Stimulated activated CD8-positive, alpha-beta memory T cell treated with anti-CD3 and anti-CD28 coated beads, Interleukin-7, amount 100 ng/mL, for 4 hours (primary cell): ENCODE results near the gene RBM19.

Experiments used
- DNase-seq, 2 donors: peaks; one replicate each; pipeline ENCODE4 v3.0.0-alpha.2; 2020; ENCODE audit warnings: low read depth in 2 of 2

RBM19 gene

DNA sequence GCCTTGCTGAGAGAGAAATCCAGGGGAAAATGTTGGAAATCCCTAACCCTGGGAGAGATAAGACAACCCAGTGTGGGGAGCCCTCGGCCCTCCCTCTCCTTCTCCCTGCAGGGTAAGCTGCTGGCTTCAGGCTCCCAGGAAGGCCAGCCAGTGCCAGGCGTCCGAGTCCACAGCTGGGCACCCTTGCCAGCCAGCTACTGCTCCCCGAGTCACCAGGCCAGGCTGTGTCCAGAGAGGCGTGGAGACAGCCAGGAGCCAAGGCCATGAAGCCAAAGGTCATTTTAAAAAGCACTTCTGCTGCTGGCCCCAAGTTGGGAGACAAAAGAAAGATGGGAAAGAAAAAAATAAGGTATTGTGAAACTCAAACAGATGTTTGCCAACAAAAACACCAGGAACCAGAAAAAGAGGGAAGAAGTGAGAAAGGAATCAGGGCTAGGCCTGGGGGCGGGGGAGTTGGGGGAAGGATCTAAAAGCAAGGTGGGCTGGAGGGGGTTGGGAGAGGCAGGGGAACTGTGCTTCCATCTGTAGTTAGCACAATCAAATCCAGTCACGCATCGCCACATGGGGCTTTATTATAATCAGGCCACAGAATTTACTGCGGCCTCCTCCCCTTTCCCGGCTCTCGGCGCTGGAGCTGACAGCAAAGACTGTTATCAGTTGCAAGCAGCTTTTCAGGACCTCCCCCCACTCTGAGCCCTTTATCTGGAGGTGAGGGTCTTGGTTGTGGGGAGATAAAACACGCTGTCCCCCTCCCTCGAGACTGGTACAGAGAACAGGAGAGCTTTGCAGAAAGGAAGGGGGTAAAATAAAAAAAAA lies 33.5 kb downstream of the RBM19 start:
- DNase-seq: no peak

- no peak for DNase-seq
Observed at GRCh38 chr12:113931517-113931916, 34.6 kb downstream of the RBM19 start.

DNA sequence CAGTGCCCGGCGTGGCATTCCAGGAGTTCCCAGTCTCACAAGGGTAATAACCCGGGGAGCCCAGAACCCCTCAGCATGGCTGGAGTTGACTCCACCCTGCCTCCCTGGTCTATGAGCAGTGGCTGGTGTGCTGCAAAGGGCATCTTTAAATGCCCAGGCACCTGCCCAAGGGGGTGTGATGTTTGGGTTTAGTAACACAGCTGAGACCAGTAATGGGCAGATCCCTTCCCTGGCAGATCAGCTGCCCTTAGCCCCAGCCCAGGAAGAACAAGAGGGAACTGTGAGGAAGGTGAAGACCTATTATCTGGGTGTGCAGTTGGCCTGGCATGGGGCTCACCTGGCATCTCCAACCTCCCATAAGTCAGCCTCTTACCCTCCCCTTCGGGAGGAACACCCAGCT lies 35.9 kb downstream of the RBM19 start:
- DNase-seq: no peak

DNA sequence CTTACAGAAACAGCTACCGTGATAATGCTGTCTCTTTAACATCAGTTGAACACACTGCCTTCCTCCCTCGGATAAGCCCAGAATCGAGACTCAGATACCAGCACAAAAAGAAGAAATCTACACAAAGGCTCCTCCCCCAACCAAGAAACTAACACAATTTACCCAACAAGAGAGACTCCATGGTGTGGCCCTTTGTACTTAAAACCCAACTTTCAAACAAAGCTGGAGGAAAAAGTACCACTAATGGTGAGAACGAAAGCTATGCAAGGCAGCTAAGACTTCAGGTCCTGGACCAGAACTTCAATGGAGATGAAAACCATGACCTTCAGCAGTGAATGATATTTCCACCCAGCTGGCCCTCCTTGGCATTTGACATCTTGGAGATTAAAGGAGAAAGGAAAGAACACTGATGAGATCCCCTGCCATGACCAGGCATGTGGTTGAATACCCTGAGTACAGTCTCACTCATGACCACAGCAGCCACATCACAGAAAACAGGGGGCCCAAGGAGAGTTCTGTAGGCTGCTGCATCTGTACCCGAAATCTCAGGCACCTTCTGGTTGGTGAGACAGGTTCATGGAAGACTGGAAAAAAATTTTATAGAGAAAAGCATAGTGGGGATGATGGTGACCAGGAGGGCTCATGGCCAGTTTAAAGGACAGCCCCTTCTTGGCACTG lies 36.7 kb downstream of the RBM19 start:
- no peak for DNase-seq

- DNase-seq: no peak
Observed at GRCh38 chr12:113926788-113927187, 39.3 kb downstream of the RBM19 start.

- no peak for DNase-seq
Observed at GRCh38 chr12:113924341-113924740, 41.8 kb downstream of the RBM19 start.

DNA sequence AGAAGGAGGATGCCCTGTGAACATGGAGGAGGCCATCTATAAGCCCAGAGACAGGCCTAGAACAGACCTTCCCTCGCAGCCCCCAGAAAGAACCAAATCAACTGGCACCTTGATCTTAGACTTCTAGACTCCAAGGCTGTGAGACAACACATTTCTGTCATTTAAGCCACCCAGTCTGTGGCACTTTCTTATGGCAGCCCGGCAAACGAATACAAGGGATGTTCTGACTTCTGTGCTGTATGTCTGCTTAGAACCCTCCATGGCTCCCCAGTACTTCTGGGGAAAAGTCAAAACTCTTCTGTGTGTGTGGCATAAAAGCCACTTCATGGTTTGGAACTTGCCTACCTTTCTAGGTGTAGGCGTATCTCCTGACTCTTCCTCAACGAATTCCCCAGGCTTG lies 42.9 kb downstream of the RBM19 start:
- DNase-seq: no peak

DNA sequence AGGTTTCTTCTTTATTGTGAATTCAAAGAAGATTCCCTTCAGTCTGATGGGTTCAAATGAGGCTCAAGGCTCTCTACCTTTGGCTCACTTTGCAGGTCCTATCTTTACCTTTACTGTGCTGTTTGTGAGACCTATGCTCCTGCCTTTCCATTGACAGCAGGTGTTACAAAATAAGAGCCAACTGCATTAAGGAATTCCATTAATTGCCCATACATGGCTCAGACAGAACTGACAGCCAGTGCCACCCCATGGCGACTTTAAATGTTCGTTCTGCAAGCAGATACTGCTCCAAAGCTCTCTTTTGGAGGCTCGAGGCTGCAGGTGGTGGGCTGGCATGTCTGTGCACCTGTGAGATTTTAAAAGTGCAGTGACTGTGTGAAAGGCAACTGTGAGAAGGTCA lies 44.7 kb downstream of the RBM19 start:
- no peak for DNase-seq

DNA sequence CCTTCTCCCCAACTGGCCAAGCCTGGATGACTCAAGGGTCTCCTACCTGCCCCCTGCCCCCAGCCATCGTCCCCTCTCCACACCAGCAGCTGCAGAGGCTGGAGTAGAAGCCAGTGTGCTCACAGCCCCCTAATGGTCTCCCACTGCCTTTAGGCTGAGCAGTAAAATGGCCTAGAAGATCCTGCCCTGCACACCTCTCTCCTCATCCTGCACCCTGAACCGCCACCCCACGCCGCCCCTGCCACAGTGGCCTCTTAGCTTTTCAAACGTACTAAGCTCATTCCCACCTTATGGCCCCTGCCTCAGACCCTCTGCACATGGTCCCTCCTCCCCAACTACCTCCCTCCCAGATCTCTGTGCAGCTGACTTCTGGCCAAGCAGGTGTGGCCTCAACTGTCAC lies 46.3 kb downstream of the RBM19 start:
- no peak for DNase-seq

DNA sequence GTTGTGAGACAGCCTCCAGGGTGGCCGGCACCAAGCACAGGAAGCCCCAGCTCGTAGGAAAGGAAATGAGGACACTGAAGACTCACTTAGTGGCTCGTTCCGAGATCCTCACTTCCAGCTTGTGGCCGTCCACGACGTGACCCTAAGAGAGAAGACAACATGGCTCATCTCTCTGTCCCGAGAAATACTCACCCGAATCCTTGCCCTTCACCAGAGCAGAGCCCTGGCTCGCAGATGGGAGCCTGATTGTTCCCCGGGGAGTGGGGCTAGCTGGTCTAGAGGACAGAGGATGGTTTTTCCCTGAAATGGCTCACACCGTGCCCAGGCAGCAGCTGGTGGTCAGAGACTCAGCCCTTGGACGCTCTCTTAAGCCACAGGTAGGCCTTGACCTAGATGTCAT lies 47.8 kb downstream of the RBM19 start:
- DNase-seq: no peak

DNA sequence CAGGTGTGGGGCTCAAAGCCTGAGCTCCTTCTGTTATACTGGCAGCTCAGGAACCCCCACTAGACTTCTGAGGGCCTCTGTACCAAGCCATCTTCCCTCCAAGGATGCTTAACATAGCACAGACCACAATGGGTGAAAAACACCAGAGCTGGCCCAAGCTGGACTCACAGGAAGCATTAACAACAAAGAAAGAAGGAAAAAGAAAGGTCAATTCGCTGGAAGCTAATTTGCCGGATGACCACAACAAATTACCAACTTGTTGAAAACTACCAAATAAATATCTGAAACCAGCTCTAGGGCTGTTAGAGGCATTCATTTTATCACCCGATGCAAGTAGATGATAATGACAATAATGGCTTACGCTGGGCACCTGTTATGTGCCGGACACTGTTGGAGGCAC lies 48.7 kb downstream of the RBM19 start:
- no peak for DNase-seq

DNA sequence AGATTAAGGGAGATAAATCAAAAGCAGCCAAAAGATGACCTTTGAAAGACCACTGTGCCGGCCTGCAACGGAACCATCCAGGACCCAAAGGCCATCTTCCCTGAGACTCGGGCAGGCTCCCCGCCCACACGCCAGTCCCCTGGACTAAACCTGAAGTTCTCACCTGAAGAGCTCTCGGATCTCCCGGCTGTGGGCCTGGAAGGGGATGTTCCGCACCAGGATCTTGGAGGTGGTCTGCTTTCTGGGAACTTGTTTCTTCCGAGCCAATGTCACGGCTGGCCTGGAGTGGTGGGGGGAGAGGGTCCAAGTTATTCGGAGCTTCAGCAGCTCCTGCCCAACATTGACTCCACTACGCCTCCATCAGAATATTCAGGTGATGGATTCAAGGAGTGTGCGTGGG lies 51.3 kb downstream of the RBM19 start:
- no peak for DNase-seq

DNA sequence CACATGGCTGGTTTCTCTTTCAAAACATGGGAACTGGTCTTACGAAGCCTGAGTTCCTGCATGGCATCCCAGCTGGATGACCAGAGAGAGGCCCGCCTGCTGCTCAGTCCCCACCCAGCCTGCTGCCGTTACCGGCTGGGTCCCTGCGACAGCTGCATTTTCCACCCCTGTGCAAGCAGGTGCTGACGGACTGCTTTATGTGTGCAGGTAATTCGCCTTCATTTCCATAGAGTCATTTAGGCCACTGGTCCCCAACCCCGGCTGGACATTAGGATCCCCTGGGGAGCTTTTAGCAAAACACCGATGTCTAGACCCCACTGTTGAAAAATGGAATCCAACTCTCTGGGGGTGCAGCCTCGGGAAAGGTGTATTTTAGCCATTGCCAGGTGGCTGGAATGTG lies 51.9 kb downstream of the RBM19 start:
- DNase-seq: no peak

GRCh38 chr12:113912760-113913329 lies 53.3 kb downstream of the RBM19 start:
- DNase-seq: peak; percentile 13 to 20

GRCh38 chr12:113911971-113912759 lies 54.0 kb downstream of the RBM19 start:
- DNase-seq: no peak

DNA sequence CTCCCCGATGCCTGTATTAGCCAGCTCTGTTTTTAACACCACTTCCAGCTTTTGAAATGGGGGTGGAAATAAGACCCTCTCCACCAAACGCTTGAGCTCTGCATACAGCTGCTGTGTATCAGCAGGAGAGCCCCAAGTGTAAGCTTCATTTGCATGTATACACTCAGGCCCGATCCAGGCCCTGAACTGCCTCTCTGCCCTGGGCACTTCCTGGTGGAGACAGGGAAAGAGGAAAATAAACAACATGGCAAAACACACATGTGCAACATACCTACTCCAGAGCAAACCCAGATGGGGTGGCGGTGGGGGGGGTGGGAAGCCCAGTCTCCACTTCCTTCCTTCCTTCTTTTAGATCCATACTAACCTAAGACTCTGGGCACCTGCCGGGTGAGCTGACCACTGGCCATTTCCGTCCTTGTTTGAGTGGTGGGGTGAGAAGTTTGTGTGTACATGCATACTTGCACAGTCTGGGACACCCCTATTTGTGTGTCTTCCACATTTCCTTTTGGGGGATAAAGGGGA lies 55.3 kb downstream of the RBM19 start:
- no peak for DNase-seq

DNA sequence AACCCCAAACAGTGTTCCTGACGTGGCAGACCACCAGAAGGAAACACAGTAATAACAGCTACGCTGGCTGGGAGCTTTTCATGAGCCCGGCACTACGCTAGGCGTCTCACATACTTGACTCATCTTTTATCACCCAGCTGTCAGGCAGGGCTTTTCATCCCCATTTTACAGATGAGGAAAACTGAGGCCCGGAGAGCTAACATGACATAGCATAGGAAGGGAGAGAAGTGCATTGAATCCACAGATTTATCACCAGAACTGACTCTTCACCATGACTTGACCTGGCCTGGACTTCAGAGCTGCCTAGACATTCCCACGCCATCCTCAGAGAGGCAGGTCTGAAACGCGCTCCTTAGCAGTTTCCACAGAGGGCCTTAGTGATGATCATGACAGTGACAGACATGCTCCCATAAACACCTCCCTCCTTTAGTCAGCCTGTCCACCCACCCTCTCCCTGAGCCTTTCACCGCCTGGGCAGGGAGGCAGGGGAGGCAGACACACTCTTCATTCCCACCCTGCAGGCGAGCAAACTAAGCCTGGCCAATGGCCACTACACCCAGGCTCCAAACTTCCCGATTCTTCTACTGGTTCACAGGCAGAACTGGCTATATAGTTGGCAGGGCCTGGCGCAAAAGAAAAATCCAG lies 56.2 kb downstream of the RBM19 start:
- DNase-seq: no peak

DNA sequence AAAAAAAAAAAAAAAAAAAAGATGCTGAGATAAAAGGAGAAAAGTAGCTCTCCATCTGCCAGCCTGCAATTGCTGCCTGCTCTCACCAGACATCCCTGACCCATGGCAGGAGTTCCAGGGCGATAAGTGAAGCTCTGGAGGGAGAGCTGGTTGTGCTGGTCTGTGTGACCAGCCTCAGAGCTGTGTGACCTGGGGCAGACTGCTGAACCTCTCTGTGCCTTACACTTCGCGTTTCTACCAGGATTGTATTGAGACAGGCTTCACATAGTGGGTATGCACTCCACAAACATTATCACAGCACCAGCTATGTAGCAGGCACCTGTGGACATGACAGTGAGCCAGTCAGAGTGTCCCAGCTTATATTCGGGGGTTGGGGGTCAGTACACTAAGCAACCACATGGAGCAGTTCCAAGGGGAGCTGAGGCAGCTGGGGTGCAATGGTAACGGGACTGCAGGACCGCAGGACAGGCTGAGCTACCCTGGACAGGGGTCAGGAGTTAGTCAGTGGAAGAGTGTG lies 57.5 kb downstream of the RBM19 start:
- no peak for DNase-seq

- no peak for DNase-seq
Observed at GRCh38 chr12:113907446-113908180, 58.5 kb downstream of the RBM19 start.

GRCh38 chr12:113906411-113907200 lies 59.5 kb downstream of the RBM19 start:
- DNase-seq: no peak
